HG03045 (cell line): ENCODE results near the gene SEMA6C.
"Not testable (repeated sequence)": the region's sequence is repeated elsewhere in the genome, so short reads cannot be mapped to it uniquely, and the experiment has no call there.

Experiments used
- ATAC-seq: cut with Tn5 transposase; IDR thresholded peaks from one replicate; pipeline ENCODE4 v1.9.1; 2021; ENCODE audit warnings: mild to moderate bottlenecking, moderate library complexity; ENCODE audit not compliant: unreplicated experiment

The SEMA6C gene, protein sequence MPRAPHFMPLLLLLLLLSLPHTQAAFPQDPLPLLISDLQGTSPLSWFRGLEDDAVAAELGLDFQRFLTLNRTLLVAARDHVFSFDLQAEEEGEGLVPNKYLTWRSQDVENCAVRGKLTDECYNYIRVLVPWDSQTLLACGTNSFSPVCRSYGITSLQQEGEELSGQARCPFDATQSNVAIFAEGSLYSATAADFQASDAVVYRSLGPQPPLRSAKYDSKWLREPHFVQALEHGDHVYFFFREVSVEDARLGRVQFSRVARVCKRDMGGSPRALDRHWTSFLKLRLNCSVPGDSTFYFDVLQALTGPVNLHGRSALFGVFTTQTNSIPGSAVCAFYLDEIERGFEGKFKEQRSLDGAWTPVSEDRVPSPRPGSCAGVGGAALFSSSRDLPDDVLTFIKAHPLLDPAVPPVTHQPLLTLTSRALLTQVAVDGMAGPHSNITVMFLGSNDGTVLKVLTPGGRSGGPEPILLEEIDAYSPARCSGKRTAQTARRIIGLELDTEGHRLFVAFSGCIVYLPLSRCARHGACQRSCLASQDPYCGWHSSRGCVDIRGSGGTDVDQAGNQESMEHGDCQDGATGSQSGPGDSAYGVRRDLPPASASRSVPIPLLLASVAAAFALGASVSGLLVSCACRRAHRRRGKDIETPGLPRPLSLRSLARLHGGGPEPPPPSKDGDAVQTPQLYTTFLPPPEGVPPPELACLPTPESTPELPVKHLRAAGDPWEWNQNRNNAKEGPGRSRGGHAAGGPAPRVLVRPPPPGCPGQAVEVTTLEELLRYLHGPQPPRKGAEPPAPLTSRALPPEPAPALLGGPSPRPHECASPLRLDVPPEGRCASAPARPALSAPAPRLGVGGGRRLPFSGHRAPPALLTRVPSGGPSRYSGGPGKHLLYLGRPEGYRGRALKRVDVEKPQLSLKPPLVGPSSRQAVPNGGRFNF

DNA sequence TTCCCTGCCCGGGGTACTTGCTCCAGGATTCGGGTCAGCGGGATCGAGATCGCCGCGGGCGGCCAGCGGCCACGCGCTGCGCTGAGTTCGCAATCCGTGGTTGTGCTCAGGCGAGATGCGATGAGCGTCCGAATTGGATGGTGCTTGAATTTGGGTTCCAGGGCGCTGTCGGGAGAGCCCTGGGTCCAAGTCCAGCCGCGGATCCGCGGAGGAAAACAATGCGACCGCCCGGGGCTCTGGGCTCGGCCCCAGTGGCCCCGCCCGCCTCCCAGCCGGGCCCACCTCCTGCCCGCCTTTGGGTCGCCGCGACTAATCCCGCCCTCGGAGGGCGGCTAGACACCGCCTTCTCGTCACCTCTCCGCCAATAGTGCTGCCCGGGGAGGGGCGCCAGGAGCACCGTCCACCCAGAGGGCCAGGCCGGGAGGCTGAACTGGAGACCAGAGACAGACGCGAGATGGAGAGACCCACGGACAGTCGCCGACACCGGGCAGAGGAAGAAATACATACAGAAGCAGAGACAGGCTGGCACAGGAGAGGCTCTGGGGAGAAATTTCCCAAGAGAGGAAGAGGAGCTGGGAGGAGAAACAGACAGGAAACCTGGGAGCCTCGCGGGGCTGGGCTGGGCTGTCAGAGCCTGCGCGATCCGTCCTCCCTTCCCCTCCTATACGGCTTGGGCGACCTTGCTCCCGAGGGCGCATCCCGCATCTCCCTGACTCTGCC is at the start of gene SEMA6C:
Gene SEMA6C, minus strand, starts transcription at position 220 of the 720 bp plus-strand sequence. CDS start 4,010 bp downstream, outside the sequence.
- peak; percentile 96 for ATAC-seq

DNA sequence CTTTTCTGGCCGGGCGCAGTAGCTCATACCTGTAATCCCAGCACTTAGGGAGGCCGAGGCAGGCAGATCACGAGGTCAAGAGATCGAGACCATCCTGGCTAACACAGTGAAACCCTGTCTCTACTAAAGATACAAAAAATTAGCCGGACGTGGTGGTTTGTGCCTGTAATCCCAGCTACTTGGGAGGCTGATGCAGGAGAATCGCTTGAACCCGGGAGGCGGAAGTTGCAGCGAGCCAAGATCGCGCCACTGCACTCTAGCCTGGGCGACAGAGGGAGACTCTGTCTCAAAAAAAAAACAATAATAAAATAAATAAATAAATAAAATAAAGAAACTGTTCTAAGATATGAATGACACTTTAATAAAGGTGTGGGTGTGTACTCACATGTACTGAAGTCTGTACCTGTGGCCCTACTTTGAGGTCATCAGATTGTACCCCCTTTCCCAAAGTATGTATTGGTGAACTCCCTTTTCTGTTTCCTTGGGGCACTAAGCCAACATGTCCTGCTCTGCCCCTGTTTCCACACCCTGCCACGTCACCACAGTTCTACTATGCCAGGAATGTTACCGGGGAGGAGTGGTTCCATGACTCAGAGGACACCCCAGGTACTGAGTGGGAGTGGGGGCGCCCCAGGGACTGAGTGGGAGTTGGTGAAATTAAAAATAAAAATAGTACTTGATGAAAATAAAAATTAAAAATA is 48.6 kb upstream of the SEMA6C start:
- not testable (repeated sequence) for ATAC-seq

DNA sequence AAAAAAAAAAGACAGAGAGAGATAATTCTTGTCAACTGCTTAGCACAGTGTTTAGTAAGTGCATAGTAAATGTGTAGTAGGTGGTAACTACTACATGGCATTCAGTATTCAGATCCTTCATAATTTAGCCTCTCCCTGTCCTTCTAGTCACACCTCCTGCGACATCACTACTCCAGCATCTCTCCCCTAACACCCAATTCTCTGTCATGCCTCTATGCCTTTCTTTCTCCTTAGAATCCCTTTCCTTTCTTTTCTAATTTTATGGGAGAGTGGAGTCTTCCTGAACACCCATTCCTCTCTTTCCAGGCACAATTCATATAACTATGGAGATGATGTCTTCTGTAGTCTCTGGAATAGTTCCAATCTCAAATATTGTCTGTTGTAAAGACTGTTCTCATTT is 47.4 kb upstream of the SEMA6C start:
- ATAC-seq, result no peak

DNA sequence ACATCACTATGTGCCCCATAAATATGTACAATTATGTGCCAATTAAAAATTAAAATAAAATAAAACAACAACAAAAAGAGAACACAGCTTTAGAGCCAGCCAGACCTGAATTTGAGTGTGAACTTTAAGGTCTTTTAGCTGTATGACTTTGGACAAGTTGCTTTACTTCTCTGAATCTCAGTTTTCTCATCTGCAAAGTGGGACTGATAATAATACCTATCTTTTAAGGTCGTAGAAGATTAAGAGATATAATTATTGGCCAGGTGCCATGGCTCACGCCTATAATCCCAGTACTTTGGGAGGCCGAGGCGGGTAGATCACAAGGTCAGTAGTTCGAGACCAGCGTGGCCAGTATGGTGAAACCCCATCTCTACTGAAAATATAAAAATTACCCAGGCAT is 46.9 kb upstream of the SEMA6C start:
- ATAC-seq, result no peak

GRCh38 chr1:151192047-151192446 is 45.6 kb upstream of the SEMA6C start:
- no peak for ATAC-seq

GRCh38 chr1:151189637-151190445 is 43.4 kb upstream of the SEMA6C start, which contains the start of gene VPS72:
Gene VPS72, minus strand, starts transcription at chr1:151190197. Its CDS starts 76 bp downstream, at chr1:151190121.
- ATAC-seq, result peak; percentile 79

GRCh38 chr1:151188667-151189066 is 42.2 kb upstream of the SEMA6C start:
- not testable (repeated sequence) for ATAC-seq

DNA sequence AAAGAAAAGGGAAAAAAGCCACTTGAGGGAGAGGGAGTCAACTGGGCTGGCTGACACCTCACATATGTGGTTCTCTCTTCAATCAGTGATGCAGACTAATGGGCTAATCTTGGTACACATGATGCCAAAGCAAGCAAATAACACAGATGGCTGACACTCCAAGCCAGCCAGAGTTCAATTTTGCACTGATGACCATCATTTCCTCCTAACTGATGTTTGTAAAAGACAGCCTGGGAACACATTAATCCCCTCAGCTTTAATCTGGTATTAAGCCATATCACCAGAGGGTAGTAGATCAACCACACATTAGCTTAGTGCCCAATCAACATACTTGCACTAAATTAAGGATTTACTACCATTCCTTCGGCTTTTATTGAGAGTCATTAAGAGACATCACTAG is 40.8 kb upstream of the SEMA6C start:
- ATAC-seq, result no peak

GRCh38 chr1:151184211-151184610 is 37.8 kb upstream of the SEMA6C start:
- no peak for ATAC-seq

GRCh38 chr1:151176514-151177045 is 30.1 kb upstream of the SEMA6C start:
- ATAC-seq, result no peak

DNA sequence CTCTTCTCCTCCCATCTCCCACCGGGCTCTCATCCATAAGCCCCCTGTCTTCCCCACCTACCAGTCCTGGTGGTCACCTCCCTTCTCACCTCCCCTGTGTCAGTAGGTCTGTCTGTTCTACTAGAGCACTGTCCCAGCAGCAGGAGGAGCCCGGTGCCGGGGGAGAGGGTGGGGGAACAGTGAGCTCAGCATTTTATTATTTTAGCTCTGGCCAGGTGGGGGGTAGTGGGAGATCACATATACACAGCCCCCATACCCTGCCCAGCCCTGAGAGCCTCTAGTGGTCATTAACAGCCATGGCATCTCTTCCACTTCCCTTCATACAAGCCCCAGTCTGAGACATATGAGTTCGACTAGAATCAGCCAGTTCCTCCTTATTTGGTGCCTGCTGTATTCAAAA is 29.4 kb upstream of the SEMA6C start, which contains the start of gene TMOD4:
Gene TMOD4, minus strand, starts transcription at position 119 of the 400 bp plus-strand sequence. CDS start 1,106 bp downstream, outside the sequence.
- no peak for ATAC-seq

DNA sequence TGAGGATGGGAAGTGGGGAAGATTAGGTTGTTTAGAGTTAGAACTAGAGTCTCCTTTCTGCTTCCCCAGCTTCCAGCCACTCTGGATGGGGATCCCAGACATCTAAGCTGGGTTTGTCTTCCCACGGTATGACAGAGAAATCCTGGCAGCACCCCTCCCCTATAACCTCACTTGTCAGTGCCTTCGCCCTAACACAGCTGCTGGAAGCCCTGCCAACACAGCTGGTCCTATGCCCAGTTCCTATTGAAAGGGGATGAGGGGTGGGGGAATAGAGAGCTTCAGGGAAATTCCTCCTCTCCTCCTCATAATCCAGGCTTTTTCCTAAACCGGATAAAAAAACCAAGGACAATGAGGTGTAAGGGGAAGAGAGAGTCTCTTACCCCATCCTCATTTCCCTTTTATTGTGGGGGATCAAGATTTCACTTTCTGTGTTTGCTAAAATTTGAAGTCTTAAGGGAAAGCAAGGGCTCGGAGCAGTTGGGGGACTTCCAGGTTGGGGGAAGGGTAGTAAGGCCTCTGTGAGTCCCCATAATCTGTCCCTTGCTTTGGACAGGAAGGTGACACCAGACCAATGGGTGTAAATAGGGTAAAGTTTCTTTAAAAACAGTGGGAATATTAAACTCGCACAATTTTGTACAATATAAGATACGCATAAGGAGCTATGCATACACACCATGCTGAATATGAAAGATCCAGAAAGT is 28.8 kb upstream of the SEMA6C start:
- ATAC-seq, result no peak

DNA sequence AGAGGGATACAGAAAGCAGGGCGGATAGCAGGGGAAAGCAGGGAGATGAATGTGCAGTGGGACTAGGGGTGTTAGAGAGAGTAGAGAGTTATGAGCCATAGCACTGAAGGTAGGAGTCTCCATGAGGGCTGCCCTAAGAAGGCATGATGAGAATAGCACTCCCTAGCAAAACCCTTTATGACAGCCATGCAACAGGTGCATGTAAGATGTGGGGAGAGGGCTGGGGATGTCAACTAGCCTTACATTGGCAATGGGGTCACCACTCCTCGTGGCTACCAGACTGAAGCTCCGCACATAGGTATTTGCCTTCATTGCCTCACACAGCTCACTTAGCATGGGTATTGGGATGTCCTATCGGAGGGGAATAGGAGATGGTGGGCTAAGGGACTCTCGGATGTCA is 24.8 kb upstream of the SEMA6C start:
- ATAC-seq, result no peak

GRCh38 chr1:151167116-151167515 is 20.7 kb upstream of the SEMA6C start:
- no peak for ATAC-seq

DNA sequence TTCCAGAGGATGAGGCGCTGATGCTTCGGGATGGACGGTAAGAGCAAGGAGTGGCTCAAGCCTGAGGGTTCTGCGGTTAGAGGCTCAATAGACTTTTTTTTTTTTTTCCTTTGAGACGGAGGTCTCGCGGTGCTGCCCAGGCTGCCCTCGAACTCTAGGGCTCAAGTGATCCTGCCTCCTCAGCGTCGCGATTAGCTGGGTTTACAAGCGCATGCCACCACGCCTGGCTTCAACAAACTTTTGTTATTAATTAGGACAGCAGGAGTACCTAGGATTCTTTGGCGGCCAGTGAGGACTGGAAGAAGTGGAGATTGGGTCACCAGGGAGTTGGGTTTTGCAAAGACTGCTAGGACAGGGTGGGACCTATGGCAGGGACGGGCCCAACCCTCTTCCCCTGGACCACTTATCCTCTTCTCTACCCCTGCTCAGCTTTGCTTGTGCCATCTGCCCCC is 20.1 kb upstream of the SEMA6C start:
- ATAC-seq, result no peak

DNA sequence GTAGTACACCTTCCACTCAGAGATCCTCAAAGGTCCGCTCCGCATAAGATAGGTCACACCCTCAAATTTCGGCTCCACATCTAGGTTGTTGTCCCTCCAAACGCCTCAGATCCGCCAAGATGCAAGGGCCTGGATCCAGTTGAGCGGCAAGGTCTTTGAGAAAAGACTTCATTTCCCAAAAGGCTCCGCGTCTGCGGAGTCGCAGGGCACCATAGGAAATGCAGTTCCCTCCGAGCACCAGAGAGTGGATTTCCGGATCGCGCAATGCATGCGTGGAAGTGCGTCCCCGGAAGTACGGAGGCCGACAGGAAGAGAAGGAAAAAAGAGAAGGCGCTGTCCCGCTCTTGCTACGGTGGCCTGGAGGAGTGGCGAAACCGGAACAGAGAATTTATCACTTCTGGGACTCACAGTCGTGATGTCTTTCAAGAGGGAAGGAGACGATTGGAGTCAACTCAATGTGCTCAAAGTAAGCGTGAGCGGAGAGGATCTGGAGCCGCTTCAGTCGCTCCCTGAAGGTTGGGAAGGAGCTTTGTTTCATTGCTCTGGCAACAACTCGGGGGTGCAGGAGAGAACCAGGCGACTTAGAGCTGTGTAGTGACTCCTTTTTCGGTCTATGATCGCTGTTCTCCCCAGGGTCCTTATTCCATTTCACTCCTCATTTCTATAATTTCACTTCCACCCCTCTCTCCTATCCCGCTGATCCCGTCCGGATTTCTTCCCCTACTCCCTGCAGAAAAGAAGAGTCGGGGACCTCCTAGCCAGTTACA is 19.5 kb upstream of the SEMA6C start, which contains the start of the genes LYSMD1 and SCNM1:
Gene LYSMD1, minus strand, starts transcription at position 165 of the 767 bp plus-strand sequence. CDS start 644 bp downstream, outside the sequence.
Gene SCNM1, plus strand, starts transcription at position 407 of the 767 bp plus-strand sequence. Its CDS starts 9 bp downstream, at position 416.
- peak; percentile 86 for ATAC-seq

GRCh38 chr1:151165281-151165737 is 18.9 kb upstream of the SEMA6C start:
- no peak for ATAC-seq
